Measurements from ENCODE around the gene ADCK2. TPM values are rescaled to one million over a fixed set of nuclear protein-coding genes. Genes with fewer than 3 reads are reported as not detected.
A peak's percentile ranks its signal among the peaks of the same experiment; 100 is the strongest.

The ADCK2 gene
- total RNA-seq, 1 experiment from 2014 or later, result 7.5 TPM

- H3K27me3 ChIP-seq (replicated peaks; ENCODE audit: insufficient read depth, low read depth, low read length, poor library complexity), result peaks cover 6% of the 10 kb centered on the region
- H3K4me3 ChIP-seq (ENCODE audit: low read depth, low read length, poor library complexity, severe bottlenecking), result no peak overlapping the region
- intact Hi-C loops (cut with micrococcal nuclease; ENCODE audit: unreplicated experiment), result no loop called here
- ChIA-PET POLR2A (ENCODE audit: low non-redundant PET) (interaction anchor here (0.6 kb wide), 1 partner anchor 240 kb away, joined by 3 read pairs; the partner anchor contains the start of gene SLC37A3), CTCF (no interaction called here)
- no peaks in the 10 kb centered on the region for H3K36me3 ChIP-seq (ENCODE audit: insufficient read depth, low read length, poor library complexity, severe bottlenecking)
- no peak for DNase-seq (ENCODE audit: low spot score)
- no peaks in the 10 kb centered on the region for H3K9me3 ChIP-seq (ENCODE audit: low read depth, low read length, poor library complexity, severe bottlenecking)
- no TSS peak for BruUV-seq (replicated peaks)
- no peak overlapping the region for H3K27ac ChIP-seq (ENCODE audit: low read depth, low read length, poor library complexity, severe bottlenecking)
- peaks cover 3% of the 10 kb centered on the region for H3K4me1 ChIP-seq (ENCODE audit: insufficient read depth, low read length, poor library complexity, severe bottlenecking)
- TF ChIP-seq EZH2 (IDR thresholded peaks at IDR 0.05; ENCODE audit: borderline replicate concordance, low read depth, low read length, poor library complexity, severe bottlenecking), result no peak
- TF ChIP-seq, protein P1, sequence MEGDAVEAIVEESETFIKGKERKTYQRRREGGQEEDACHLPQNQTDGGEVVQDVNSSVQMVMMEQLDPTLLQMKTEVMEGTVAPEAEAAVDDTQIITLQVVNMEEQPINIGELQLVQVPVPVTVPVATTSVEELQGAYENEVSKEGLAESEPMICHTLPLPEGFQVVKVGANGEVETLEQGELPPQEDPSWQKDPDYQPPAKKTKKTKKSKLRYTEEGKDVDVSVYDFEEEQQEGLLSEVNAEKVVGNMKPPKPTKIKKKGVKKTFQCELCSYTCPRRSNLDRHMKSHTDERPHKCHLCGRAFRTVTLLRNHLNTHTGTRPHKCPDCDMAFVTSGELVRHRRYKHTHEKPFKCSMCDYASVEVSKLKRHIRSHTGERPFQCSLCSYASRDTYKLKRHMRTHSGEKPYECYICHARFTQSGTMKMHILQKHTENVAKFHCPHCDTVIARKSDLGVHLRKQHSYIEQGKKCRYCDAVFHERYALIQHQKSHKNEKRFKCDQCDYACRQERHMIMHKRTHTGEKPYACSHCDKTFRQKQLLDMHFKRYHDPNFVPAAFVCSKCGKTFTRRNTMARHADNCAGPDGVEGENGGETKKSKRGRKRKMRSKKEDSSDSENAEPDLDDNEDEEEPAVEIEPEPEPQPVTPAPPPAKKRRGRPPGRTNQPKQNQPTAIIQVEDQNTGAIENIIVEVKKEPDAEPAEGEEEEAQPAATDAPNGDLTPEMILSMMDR (conservative IDR thresholded peaks at IDR 0.05; ENCODE audit: low read depth, low read length), result no peak
Observed at GRCh38 chr7:140638173-140638791, 34.5 kb upstream of the ADCK2 start.

GRCh38 chr7:140639366-140640053 lies 33.2 kb upstream of the ADCK2 start:
- DNase-seq (ENCODE audit: low spot score), result peak; percentile 56
- intact Hi-C loops (cut with micrococcal nuclease; ENCODE audit: unreplicated experiment), result no loop called here
- CTCF ChIA-PET, result no interaction called here
- no peaks in the 10 kb centered on the region for H3K9me3 ChIP-seq (ENCODE audit: low read depth, low read length, poor library complexity, severe bottlenecking)
- no TSS peak for BruUV-seq (replicated peaks)
- no peak overlapping the region for H3K27ac ChIP-seq (ENCODE audit: low read depth, low read length, poor library complexity, severe bottlenecking)
- H3K27me3 ChIP-seq (replicated peaks; ENCODE audit: insufficient read depth, low read depth, low read length, poor library complexity), result peaks cover 6% of the 10 kb centered on the region
- H3K4me1 ChIP-seq (ENCODE audit: insufficient read depth, low read length, poor library complexity, severe bottlenecking), result peaks cover 3% of the 10 kb centered on the region
- TF ChIP-seq, protein P1 (conservative IDR thresholded peaks at IDR 0.05; ENCODE audit: low read depth, low read length), result no peak
- TF ChIP-seq EZH2 (IDR thresholded peaks at IDR 0.05; ENCODE audit: borderline replicate concordance, low read depth, low read length, poor library complexity, severe bottlenecking), result no peak
- no peaks in the 10 kb centered on the region for H3K36me3 ChIP-seq (ENCODE audit: insufficient read depth, low read length, poor library complexity, severe bottlenecking)
- POLR2A ChIA-PET (ENCODE audit: low non-redundant PET), result no interaction called here
- H3K4me3 ChIP-seq (ENCODE audit: low read depth, low read length, poor library complexity, severe bottlenecking), result peak overlapping the region; percentile 46

DNA sequence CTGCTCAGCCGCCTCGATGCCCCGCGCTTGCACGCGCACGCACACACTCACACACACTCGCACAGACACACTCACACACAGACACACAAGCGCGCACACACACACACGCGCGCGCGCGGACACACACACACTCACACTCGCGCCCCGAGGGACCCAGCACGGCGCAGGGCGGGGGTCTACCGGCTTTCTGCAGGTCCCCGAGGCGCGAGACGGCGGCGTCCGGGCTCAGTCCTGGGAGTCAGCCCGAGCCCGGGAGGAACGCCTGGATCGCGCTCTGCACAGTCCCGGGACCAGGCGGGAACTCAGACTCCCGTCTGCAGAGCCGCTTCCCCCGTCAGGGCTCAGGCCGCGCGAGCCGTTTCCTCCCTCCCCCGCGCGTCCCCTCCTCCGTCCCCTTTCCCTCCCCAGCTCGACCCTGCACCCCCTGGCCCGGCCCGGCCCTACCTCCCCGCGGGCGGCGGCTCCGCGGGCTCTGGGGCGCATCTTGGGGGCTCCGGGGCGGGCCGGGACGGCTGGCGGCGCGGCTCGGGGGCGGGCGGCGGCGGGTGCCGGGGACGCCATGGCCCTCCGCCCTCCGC lies 32.6 kb upstream of the ADCK2 start:
- CTCF ChIA-PET, result no interaction called here

More for the DNA sequence above, 32.6 kb upstream of the ADCK2 start:
- TF ChIP-seq EZH2 (IDR thresholded peaks at IDR 0.05; ENCODE audit: borderline replicate concordance, low read depth, low read length, poor library complexity, severe bottlenecking), result no peak
- TF ChIP-seq, protein P1 (conservative IDR thresholded peaks at IDR 0.05; ENCODE audit: low read depth, low read length), result no peak
- H3K36me3 ChIP-seq (ENCODE audit: insufficient read depth, low read length, poor library complexity, severe bottlenecking), result no peaks in the 10 kb centered on the region
- no peaks in the 10 kb centered on the region for H3K9me3 ChIP-seq (ENCODE audit: low read depth, low read length, poor library complexity, severe bottlenecking)
- intact Hi-C loops (cut with micrococcal nuclease; ENCODE audit: unreplicated experiment), result no loop called here
- no peak for DNase-seq (ENCODE audit: low spot score)
- H3K27me3 ChIP-seq (replicated peaks; ENCODE audit: insufficient read depth, low read depth, low read length, poor library complexity), result peaks cover 6% of the 10 kb centered on the region
- peaks cover 3% of the 10 kb centered on the region for H3K4me1 ChIP-seq (ENCODE audit: insufficient read depth, low read length, poor library complexity, severe bottlenecking)
- H3K27ac ChIP-seq (ENCODE audit: low read depth, low read length, poor library complexity, severe bottlenecking), result no peak overlapping the region
- POLR2A ChIA-PET (ENCODE audit: low non-redundant PET), result no interaction called here
- peak overlapping the region; percentile 46 for H3K4me3 ChIP-seq (ENCODE audit: low read depth, low read length, poor library complexity, severe bottlenecking)
- no TSS peak for BruUV-seq (replicated peaks)

Measured in A673 (cell line).